GDM1 (cell line): Measurements from ENCODE around the gene TACSTD2.
"Not testable (repeated sequence)": the region's sequence is repeated elsewhere in the genome, so short reads cannot be mapped to it uniquely, and the experiment has no call there.

Experiments used
- DNase-seq: peaks from one replicate; lab custom pipeline; 2025; lab: John Stamatoyannopoulos, UW

TACSTD2 gene, protein sequence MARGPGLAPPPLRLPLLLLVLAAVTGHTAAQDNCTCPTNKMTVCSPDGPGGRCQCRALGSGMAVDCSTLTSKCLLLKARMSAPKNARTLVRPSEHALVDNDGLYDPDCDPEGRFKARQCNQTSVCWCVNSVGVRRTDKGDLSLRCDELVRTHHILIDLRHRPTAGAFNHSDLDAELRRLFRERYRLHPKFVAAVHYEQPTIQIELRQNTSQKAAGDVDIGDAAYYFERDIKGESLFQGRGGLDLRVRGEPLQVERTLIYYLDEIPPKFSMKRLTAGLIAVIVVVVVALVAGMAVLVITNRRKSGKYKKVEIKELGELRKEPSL

DNA sequence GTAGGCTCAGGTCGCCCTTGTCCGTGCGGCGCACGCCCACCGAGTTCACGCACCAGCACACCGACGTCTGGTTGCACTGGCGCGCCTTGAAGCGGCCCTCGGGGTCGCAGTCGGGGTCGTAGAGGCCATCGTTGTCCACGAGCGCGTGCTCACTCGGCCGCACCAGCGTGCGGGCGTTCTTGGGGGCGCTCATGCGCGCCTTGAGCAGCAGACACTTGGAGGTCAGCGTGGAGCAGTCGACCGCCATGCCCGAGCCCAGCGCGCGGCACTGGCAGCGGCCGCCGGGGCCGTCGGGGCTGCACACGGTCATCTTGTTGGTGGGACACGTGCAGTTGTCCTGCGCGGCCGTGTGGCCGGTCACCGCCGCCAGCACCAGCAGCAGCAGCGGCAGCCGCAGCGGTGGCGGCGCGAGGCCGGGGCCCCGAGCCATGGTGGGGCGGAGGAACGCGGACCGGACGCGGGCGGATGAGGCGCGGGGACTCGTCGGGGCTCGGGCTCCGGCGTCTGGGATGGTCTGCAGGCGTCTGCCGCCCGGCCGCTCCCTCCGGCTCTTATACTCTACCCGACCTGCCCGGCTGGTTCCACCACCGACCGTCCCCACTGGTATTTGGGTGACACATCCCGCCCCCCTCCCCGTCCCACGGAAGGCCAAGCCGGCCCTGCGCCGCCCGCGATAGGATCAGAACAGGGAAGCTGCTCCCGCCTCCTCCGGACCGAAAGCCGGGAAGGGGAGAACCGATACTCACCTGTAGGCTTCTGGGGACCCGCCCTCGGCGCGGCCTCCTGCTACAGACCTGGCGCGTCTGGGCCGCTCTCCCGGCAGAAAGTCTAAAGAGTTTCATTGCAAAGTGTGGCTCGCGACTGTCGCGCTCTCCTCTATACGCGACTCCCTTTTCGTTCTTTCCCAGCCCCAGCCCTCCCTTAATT lies at the start of gene TACSTD2:
TACSTD2 (minus strand) TSS at position 526 of the 927 bp plus-strand sequence; CDS start at position 430, 96 bp downstream.
- no peak for DNase-seq

DNA sequence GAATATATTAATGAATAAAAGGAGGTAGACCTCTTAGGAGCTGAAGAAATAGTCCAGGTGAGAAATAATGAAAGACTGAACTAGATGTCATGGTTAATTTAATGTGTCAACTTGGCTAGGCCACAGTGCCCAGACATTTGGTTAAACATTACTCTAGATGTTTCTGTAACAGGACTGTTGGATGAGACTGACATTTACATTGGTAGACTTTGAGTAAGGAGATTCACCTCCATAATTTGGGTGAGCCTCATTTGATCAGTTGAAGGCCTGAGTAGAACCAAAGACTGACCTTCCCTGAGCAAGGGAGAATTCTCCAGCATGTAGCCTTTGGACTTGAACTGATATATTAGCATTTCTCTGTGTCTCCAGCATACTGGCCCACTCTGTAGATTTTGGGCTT lies 49.2 kb upstream of the TACSTD2 start:
- DNase-seq = no peak

- DNase-seq = not testable (repeated sequence)
These were observed 46.2 kb upstream of the TACSTD2 start for GRCh38 chr1:58623259-58623658.

DNA sequence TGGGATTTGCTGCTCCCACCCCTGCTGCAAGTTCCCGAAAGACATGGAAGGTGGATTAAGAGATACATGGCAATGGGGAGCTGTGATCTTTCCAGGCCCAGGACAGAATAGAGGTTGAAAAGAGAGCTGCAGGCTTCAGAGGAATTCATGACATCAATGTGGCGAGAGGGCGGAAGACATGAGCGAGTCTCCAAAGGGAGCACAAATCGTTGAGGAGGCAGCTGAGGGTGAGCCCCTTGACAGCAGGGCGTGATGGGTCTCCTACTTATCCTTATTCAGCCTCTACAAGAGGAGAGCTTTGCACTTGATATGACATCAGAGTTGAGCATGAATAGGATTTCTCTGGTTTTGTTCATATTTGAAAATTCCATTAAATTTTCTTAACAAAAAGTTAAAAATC lies 45.5 kb upstream of the TACSTD2 start:
- DNase-seq = no peak

DNA sequence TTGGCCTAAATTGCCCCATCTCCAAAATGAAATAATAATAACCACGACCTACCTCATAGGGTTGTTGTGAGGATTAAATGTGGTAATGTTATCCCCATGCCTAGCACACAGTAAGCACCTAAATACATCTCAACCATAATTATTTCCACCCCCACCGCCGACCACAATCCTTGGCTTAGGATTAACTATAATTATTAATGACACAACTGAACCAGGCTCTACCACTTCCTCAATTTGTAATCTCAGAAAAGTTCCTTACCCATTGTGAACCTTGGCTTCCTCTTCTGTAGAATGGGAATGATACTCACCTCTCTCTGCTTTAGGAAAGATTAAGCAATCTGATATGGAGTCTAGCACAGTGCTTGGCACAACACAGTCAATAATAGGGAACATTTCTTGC lies 44.3 kb upstream of the TACSTD2 start:
- no peak for DNase-seq

- DNase-seq = peak; percentile 8
These were observed 43.9 kb upstream of the TACSTD2 start for GRCh38 chr1:58620926-58621325.

DNA sequence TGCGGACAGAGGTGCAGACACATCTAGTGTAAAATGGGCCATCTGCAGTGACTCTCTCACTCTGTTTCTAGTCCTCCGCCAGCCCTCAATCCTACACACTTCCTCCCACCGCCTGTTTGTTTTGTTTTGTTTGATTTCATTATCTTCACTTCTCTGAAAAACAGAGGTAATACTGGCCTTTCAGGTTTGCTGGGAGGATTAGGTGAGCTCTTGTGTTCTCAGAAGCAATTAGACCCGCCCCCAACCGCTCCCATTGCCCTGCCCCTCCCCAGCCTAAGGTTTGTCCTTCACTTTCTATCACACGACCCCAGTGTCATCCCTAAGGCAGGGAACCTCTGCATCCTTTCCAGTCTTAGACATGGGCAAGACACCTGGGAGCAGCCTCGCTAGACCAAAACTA lies 43.2 kb upstream of the TACSTD2 start:
- DNase-seq = no peak

DNA sequence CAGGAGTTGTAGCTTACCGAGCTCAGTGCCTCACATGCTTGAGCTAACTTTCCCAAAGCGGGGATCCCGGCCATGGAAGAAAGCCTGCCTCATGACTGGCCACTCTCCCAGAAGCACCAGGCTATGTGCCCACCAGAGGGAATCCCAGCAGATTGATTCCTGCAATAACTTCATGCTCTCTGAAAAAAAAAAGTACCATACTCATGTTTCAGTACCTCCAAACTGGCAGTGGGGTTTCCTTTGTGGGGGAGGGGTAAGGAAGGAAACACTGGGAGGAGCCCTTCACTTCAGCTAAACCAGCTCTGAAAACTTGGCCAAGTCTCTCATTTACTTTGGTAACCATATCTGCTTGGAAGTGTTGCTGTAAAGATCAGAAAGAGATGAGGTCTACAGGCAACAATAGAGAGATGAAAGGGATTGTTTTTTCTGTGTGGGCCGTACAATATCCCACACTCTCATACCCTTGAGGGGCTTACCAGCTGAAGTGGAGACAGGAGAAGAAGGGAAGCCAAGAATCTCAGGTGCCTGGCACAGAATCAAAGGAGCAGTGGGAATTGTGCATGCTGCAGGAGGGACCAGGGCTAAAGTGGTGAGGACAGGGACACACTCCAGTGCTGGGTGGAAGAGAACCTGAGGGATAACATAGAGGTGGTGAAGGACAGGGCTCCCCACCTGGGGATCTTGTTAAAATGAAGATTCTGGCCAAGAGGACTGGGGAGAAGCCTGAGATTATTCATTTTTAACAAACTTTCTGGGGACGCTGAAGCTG lies 42.4 kb upstream of the TACSTD2 start:
- peak; percentile 66 for DNase-seq

- peak; percentile 67 for DNase-seq
These were observed 41.3 kb upstream of the TACSTD2 start for GRCh38 chr1:58618303-58618702.

GRCh38 chr1:58611861-58612385 lies 34.9 kb upstream of the TACSTD2 start:
- no peak for DNase-seq

GRCh38 chr1:58608945-58609344 lies 31.9 kb upstream of the TACSTD2 start:
- DNase-seq = no peak

DNA sequence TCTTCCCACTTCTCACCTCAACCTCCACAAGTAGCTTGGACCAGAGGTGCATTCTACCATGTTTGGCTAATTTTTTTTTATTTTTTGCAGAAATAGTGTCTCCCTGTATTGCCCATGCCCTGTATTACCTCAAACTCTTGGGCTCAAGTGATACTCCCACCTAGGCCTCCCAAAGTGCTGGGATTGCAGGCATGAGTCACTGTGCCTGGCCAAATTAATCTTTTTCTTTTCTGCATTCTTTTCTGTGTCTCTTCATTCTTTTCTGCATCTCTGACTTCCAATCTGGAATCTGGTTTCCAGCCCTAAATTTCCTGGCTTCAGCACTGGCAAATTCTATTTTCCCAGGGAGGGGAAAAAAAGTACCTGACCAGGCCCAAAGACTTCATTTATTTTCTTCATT lies 31.2 kb upstream of the TACSTD2 start:
- DNase-seq = no peak

DNA sequence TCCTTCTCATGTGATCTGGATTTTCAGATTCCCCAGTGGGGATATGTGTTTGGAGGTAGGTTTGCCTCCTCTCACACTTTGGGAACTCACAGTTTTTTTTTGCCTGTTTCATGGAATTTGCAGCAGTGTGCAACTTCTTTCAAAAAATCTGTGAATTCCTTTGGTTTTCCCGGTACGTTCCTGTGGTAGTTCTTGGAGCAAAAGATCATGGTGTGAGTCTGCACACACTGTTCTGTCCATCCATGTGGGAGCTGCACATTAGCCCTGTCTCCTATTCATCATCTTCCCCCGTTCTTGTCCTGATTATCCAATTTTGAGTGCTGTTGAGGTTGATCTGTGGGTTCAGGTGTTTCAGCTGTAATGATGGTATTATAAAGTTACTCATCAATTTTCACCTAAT lies 30.3 kb upstream of the TACSTD2 start:
- DNase-seq = no peak

- not testable (repeated sequence) for DNase-seq
These were observed 24.9 kb upstream of the TACSTD2 start for GRCh38 chr1:58601921-58602320.

GRCh38 chr1:58597996-58598395 lies 20.9 kb upstream of the TACSTD2 start:
- peak; percentile 71 for DNase-seq

GRCh38 chr1:58597076-58597475 lies 20.0 kb upstream of the TACSTD2 start:
- no peak for DNase-seq

DNA sequence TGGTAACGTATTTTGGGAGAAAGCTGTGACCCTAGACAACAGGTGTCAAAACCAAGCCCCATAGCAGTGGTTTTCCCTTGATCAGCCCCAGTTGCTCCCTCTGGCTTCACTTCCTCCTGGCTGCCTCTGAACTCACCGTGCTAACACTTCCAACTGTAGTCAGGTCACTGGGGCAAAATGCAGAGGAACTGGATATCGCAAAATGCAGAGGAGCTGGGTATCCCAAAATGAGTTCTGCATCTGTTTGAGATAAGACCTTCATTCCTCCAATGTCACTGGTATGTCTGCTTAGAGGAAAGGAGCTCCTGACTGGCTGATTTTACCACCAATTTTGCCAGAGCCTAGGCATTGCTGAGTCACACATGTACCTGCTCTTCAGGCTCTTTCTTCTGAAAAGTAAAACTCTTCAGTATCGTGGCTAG lies 19.6 kb upstream of the TACSTD2 start:
- DNase-seq = no peak

GRCh38 chr1:58594546-58594945 lies 17.5 kb upstream of the TACSTD2 start:
- no peak for DNase-seq

GRCh38 chr1:58592522-58593134 lies 15.6 kb upstream of the TACSTD2 start:
- DNase-seq = no peak

GRCh38 chr1:58591806-58592205 lies 14.8 kb upstream of the TACSTD2 start:
- no peak for DNase-seq

- no peak for DNase-seq
These were observed 13.0 kb upstream of the TACSTD2 start for GRCh38 chr1:58590019-58590418.

DNA sequence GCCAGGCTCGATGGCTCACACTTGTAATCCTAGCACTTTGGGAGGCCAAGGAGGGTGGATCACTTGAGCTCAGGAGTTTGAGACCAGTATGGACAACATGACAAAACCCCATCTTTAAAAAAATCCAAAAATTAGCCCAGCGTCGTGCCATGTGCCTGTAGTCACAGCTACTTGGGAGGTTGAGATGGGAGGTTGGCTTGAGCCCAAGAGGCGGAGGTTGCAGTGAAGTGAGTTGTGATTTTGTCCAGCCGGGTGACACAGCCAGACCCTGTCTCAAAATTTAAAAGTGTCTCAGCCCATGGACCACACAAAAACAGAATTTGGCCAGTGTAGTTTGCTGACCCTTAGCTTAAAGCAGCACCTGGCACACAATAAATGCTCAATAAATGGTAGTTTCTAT lies 11.3 kb upstream of the TACSTD2 start:
- no peak for DNase-seq
